Stimulated activated CD8-positive, alpha-beta memory T cell treated with anti-CD3 and anti-CD28 coated beads, Interleukin-15, amount 100 ng/mL, for 24 hours (primary cell): Measurements from ENCODE around the gene RAB11FIP4.

Source experiments
- DNase-seq: peaks from one replicate; pipeline ENCODE4 v3.0.0-alpha.2; 2020; ENCODE audit warnings: low read depth

RAB11FIP4 gene

GRCh38 chr17:31527606-31528005, 136.1 kb downstream of the RAB11FIP4 start:
- DNase-seq = no peak

DNA sequence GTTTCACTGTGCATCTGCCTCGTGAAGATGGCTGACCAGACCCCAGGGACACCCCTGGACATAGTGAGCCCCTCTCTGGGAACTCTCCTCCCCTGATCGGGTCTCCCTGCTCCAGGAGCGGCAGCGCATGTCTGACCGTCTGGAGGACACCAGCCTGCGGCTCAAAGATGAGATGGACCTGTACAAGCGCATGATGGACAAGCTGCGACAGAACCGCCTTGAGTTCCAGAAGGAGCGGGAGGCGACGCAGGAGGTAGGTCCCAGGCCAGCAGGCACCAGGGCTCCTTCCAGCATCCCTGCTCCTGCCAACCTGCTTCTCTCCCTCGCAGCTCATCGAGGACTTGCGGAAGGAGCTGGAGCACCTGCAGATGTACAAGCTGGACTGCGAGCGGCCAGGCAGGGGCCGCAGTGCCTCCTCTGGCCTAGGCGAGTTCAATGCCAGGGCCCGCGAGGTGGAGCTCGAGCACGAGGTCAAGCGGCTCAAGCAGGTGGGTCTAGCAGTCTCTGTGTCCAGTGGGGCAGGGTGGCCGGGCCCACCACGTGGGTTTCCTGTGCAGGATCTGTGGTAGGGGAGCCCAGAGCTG, 136.9 kb downstream of the RAB11FIP4 start:
- DNase-seq = no peak

- DNase-seq = no peak
Observed at GRCh38 chr17:31529841-31530251, 138.4 kb downstream of the RAB11FIP4 start.

DNA sequence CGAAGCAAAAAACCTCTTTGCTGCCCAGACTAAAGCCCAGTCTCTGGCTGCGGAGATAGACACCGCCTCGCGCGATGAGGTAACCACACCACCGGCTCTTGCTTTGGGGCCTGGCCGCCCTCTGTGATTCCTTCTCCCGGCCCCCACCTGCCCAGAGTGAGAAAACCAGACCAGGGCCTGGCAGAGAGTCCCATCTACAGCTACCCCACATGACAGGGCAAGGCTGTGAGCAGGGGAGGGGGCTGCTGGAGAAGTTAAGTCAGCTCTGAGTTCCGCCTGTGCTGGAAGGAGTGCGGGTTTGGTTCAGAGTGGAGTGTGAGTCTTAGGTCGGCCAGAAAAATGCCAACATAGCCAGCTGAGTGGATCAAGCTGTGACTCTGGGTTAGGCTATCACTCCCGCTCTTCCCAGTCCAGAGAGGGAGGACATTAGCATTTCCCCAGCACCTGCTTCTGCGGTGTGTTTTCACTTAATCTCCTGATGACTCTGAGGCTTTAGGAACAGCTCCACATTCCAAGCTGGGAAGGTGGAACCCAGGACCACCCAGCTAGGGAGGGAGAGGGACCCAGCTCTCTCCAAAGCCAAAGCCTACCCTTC, 139.0 kb downstream of the RAB11FIP4 start:
- DNase-seq = no peak

DNA sequence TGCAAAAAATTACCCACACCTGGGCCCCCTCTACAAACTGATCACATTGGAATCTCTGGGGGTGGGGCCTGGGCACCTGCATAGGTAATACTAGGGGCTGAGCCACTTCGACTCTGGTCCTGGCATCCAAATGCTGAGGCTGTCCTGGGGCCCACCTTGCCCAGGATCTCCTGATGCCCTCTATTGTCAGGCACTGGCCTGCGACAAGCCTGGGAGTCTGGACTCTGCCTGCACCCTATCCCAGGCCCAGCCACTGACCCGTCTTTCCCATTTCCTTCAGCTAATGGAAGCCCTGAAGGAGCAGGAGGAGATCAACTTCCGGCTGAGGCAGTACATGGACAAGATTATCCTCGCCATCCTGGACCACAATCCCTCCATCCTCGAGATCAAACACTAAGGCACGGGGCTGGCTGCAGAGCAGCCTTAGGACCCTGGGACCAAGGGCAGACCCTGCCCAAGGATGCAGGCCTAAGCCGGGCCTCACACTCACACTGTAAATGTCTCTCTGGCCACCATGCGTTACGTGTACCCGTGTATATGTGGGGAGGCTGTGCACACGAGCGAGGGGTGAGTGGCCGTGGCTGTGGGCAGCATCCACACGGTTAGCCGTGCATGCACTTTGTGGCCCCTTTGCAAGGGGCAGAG, 140.0 kb downstream of the RAB11FIP4 start:
- DNase-seq = no peak

DNA sequence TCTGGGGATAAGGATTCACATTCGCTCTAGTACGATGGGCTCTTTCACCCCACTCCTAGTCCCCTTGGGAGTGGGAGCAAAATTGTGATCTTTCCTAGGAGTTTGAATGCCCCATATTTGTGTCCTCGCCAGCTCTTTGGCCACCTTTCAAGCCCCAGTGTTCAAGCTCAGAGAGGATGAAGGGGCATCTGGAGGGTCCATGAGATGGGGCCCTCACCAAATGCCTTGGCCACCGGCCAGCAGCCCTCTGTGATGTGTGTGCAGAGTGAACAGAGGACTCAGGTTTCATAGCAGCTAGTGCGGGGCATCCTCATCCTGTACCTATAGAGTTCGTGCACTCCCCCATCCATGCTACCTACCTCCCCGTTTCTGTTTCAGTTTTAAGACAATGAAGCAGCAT, 140.6 kb downstream of the RAB11FIP4 start:
- no peak for DNase-seq

- DNase-seq = no peak
Observed at GRCh38 chr17:31532526-31532925, 141.1 kb downstream of the RAB11FIP4 start.

DNA sequence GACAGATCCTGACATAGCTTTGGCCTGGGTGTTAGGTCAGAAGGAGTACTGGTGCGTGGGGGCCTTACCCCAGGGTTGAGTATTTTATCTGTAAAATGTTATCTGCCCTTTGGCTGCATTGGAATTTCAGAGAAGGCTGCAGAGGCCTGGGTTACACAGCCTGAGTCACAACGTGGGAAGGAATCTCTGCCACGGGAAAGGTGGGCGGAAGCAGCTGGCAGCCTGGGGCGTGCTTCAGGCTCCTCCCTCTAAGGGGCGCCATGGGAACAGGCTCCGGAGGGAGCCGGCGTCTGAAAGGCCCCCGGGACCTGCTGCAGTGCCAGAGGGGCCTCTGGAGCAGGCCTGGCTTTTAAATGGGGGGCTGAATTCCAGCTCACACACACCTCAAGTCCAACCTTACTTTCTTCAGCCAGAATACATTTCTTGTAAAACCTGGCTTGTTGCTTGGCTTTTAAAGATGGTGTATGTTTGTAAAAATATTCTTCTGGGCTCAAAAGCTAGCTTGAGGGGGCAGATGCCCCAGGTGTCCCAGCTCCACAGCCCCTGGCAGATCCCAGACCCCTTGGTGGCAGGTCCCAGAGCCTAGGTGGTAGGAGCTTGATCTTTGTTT, 142.2 kb downstream of the RAB11FIP4 start:
- DNase-seq = no peak

DNA sequence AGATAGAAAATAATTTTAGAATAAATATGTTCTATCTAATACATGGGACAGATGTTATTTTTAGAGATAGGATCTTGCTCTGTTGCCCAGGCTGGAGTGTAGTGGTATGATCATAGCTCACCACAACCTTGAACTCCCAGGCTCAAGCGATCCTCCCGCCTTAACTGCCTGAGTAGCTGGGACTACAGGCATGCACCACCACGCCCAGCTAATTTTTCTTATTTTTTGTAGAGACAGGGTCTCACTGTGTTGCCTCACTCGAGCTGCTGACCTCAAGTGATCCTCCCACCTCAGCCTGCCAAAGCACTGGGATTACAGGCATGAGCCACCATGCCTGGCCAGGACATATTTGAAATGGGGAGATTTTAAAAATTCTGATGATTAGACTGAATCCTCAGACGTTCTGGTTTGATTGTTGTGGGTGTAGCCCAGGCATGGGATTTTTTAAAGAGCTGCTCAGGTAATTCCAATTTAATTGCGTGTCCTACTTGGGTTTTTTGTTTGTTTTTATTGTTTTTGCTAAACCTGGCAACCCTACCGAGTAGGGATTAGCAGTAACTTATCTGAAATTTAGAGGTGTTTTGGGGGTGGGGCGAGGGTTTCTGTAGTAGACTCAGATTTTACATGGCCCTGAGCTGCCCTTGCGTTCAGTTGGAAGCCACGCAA, 142.9 kb downstream of the RAB11FIP4 start:
- DNase-seq = no peak

GRCh38 chr17:31535581-31535981, 144.1 kb downstream of the RAB11FIP4 start:
- DNase-seq = no peak

DNA sequence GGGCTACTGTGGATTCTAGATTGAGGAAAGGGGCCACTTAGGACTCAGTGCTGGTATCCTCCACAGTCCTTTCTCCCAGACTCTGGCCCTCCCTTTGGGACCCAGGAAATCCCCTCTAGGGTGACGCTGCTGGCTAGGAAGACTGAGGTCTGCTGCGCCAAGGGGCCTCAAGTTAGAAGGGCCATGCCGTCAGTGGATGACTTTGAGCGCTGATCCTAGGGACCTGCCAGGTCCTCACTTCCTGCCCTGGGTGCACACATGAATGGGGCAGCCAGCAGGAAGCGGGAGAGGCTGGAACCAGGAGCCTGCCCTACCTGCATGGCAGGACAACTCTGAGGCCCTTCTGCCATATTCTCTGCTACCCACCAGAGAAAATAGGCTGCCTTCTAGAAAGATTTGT, 145.0 kb downstream of the RAB11FIP4 start:
- no peak for DNase-seq

GRCh38 chr17:31537565-31538011, 146.1 kb downstream of the RAB11FIP4 start:
- no peak for DNase-seq

DNA sequence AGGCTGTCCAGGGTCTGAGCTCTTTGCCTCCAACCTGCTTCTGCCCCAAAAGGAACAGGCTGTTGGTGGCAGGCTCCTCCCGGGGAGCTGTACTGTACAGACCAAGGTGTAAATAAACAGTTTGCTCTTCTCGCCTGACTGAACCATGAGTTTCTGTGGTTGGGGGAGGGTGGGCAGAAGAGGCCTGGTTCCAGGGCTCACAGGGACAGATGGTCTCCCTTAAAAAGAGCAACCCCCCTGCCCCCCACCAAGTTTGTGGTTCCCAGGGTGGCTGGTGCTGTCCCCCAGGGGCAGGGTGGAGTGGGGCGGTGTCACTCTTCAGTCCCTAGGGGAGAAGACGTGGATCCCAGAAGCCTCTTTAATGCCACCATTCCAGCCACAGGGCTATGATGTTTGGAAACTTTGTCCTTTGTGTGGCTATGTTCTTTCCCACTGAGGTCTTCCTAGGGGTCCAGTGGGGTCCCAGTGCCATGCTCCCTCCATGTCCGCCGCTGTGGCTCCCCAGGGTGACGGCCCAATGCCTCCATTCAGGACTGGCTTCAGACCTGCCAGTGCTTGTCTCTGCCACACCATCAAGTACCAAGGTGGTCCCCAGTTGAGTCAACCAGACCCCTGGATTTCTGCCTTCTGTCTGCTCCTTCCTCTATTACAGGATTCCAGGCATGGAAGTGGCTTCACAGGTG, 146.7 kb downstream of the RAB11FIP4 start:
- DNase-seq = no peak

GRCh38 chr17:31540602-31541307, 149.3 kb downstream of the RAB11FIP4 start:
- DNase-seq = no peak

DNA sequence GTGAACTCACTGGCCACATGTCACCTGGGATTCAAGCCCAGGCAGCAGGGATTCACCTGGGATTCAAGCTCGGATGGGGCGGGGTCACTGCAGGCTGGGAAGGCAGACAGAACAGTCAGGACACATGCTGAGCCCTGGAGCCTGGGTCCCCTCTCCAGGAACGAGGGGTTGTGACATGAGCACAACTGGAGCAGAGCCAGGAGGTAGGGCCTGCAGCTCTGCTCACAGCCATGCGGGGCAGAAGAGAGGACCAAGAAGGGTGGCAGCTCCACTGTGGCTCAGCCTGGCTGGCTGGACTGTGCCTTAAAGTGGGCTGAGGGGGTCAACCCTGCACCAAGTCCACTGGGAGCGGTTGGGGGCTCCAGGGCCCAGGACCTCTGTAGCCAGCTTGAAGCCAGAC, 150.1 kb downstream of the RAB11FIP4 start:
- DNase-seq = no peak

- DNase-seq = no peak
Observed at GRCh38 chr17:31544186-31544585, 152.7 kb downstream of the RAB11FIP4 start.

- DNase-seq = no peak
Observed at GRCh38 chr17:31546650-31547049, 155.2 kb downstream of the RAB11FIP4 start.

- no peak for DNase-seq
Observed at GRCh38 chr17:31548709-31549108, 157.2 kb downstream of the RAB11FIP4 start.

- DNase-seq = no peak
Observed at GRCh38 chr17:31549121-31549524, 157.6 kb downstream of the RAB11FIP4 start.

DNA sequence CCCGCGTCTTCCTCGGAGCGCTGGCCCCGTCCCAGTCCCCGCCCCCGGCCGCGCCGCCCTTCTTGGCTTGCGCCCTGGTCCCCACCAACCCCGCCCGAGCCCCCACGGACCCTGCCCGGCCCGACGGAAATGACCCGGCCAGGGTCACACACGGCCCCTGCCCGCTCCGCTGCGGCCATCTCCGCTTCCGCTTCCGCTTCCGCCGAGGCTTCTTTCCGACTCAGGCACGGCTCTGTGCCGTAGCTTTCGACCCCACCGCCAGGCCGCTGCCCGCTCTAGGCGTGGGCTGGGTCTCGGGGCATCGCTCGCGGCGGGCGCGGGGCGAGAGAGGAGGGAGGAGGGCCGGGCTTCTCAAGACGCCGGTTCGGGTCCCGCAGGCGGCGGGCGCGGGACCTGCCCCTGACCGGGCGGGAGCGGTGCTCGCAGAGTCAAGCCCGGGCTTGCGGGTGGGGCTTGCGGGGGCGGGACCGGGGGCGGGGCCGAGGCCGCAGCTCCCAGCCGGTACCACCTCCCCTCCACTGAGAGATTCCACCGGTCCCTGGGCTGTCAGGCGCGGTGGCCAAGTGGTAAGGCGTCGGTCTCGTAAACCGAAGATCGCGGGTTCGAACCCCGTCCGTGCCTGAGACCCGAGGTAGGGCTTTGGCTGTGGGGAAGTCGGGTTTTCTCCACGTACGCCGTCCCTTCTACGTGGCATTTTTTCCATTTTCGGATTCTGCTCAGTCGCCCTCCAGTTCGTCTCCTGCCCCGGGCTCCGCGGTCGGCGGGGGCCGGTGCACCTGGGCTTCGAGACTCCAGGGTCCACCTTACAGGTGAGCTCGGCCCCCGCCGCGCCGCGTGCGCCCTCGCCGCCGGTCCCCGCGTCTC, 158.3 kb downstream of the RAB11FIP4 start:
- peak; percentile 100 for DNase-seq
